Measurements from ENCODE around the gene CDH2.

Gene CDH2

DNA sequence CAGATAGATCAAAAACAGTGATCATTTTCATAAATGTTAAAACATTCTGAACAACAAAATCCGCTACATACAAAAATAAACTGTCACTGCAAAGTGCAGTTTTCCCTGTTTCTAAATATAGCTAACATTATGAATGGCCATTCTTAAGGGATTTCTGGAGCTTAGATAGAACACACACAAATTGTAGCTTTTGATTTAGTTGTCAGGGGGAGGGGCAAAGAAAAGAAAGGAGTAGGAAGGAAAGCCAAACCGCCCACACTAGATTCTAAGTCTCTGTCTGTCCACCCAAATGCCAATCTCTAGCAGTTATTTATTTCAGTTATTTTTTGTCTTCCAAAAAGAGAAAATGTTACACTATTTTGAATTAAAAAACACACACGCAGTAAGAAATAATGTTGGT is 182.4 kb downstream of the CDH2 start:
- DNase-seq (ENCODE audit: low read depth): no peak

GRCh38 chr18:27991391-27991790 is 185.5 kb downstream of the CDH2 start:
- DNase-seq (ENCODE audit: low read depth): no peak

- no peak for DNase-seq (ENCODE audit: low read depth)
Measured at GRCh38 chr18:27985832-27986231, 191.1 kb downstream of the CDH2 start.

DNA sequence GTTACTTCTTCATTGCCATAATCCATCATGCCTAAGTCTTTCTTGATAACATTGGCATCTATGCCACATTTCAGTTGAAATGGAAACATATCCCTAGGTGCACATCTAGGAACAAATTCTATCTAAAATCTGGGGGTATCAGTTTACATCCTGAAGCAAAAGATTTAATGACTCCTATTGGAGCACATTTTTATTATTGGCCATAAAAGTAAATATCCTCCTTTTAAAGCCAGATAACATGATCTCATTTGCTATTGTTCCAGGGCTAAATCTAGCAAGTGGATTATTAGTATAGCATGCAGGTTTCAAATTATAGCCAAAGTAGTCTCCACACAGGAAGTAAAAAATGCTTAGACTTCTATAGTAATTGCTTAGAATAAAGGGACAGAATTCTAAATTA is 193.2 kb downstream of the CDH2 start:
- DNase-seq (ENCODE audit: low read depth): no peak

DNA sequence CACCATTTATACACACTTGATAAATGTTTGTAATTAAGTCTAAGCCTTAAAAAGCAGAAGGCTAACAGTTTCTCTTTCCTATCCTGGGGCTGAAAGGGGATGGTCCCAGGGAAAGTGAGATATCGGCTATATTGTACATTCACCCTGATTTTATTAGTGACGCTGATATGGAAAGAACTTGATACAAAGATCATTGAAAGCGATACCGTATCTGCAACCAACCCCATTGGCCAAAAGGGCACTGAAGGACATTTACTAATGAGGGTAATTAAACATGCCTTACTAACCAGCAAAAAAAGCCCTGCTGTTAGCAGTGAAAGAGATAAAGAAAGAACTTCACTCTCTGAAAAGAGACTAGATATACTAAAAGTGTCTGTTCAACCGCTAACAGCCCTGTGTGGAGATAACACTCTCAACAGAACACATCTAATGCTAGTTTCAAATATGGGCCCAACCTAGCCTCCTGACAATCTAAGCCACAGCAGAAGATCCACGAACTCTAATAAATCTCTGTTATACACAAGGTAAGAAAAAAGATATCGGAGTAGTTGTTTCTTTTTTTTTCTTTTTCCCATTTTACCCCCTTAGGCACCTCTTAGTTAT is 200.0 kb downstream of the CDH2 start:
- DNase-seq (ENCODE audit: low read depth): no peak

GRCh38 chr18:27970321-27970720 is 206.6 kb downstream of the CDH2 start:
- no peak for DNase-seq (ENCODE audit: low read depth)

DNA sequence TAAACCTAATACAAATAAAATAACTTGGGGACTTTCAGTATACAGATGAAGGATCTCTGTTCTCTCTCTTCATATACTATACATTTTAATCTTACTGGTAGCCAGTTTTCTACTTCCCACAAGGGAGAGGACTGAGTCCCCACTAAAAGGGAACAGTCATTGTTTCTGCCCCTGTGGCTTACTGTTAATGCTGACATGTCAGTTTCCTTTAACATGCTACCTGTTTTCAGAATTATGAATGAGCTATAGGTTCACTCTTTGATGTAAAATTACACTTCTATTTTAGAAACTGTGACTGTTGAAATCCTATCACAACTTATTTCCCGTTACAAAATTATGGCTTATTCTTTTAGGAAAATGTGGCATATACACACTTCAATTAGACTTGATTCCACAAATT is 207.7 kb downstream of the CDH2 start:
- no peak for DNase-seq (ENCODE audit: low read depth)

DNA sequence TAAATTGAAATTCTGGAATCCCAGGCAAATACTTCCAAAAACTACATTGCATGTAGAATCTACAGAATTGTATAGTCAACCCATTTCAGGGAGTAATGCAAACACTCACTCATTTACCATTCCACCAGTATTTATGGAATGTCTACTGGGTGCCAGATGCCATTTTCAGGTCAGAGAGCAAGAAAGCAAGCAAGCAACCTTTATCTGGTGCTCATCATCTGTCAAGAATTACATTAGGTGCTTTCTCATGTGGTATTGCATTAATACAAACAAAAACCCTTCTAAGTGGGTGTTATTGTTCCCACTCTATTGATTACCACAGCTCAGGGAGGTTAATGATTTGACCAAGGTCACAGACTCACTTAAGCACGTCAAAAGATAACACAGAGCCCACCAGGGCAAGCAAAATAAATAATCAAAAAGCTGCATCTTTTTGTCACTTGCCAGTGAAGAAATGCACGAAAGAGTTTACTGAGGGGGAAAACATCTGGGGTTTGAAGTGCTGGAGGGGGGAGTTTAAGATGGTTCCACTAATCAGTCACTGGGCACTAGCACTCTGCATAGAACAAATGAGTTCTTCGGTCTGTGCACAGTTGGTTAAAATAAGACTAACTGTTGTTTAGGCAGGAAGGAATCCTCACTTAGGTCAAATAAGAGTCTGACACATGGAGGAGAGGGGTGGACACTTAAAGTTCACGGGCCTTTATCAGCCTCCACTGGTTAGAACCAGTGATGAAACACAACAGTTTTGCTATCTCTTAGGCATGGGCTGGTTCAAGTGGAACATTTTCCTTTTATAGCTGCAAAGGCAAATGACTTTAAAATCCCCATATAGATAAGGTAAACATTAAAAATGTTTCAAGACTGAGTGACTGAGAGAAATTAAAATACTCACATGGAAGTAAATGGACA is 208.8 kb downstream of the CDH2 start:
- no peak for DNase-seq (ENCODE audit: low read depth)

DNA sequence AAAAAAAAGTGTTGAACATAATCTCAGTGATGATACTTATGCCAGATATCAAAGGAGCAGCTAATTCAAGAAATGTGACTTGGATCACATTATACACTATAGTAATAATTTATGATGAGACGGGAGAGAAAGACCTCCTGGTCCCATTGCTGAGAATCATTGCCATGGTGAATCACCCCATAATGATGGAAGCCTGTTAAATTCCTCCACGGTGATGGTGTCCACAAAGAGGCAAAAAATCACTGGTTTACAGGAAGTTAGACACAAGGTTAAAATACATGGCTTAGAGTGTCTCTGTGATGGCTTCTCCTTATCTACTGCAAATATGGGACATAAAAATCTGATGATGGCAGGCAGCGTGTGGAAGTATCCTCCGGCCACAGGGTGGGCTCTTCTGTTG is 210.0 kb downstream of the CDH2 start:
- DNase-seq (ENCODE audit: low read depth): peak; percentile 28

- no peak for DNase-seq (ENCODE audit: low read depth)
Measured at GRCh38 chr18:27964811-27965210, 212.1 kb downstream of the CDH2 start.

GRCh38 chr18:27959101-27959500 is 217.8 kb downstream of the CDH2 start:
- DNase-seq (ENCODE audit: low read depth): no peak

DNA sequence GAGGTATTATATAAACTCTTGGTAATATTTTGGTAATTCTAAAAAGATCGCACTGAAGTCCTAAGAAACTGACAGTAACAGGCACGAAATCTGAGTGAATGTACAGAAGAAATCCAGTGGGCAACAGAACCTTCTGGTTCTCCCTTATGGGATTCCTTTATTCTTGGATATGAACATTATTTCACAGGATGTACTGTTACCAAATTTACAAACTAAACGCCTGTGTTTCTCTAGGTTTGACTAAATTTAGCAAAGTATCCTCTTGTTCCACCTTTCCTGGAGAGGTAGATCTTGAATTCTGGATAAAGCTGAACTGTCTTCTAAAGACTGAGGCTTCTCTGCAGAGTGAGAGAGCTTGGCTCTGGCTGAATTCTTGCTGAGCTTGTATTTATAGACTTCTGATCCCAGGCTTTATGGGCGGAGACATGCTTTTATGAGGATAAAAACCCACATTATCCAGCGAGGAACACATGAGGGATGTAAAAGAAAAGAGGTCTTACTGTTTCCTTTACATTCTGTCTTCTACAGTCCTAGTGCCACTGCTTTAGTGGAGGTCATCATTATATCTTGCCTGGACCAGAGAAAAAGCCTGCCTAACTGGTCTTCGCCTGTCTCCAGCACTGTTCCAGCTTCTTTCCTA is 220.8 kb downstream of the CDH2 start:
- DNase-seq (ENCODE audit: low read depth): no peak

GRCh38 chr18:27954226-27954625 is 222.7 kb downstream of the CDH2 start:
- DNase-seq (ENCODE audit: low read depth): no peak

- DNase-seq (ENCODE audit: low read depth): no peak
Measured at GRCh38 chr18:27952741-27953140, 224.2 kb downstream of the CDH2 start.

GRCh38 chr18:27950648-27951228 is 226.2 kb downstream of the CDH2 start:
- DNase-seq (ENCODE audit: low read depth): no peak

- DNase-seq (ENCODE audit: low read depth): no peak
Measured at GRCh38 chr18:27948986-27949385, 227.9 kb downstream of the CDH2 start.

DNA sequence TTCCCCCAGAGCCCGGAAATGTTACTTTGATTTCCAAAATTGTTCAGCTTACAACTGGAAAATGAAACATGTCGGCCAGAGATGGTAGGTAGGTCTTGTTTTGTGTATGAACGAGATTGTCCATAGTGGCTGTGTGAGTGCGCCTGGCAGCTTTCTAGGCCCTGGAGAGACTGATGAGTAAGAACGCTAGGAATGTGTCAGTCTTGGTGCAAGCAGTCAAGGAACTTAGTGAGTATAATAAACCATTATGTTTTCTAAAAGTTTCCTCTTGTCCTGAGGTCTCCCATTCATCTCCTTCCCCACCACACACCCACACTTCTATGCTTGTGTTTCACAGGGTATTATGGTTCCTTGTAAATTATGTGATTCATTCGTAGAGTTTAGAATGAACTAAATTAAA is 234.2 kb downstream of the CDH2 start:
- DNase-seq (ENCODE audit: low read depth): no peak

- no peak for DNase-seq (ENCODE audit: low read depth)
Measured at GRCh38 chr18:27931535-27931934, 245.4 kb downstream of the CDH2 start.

GRCh38 chr18:27922780-27923179 is 254.2 kb downstream of the CDH2 start:
- no peak for DNase-seq (ENCODE audit: low read depth)

- peak; percentile 42 for DNase-seq (ENCODE audit: low read depth)
Measured at GRCh38 chr18:27921904-27922751, 254.8 kb downstream of the CDH2 start.

GRCh38 chr18:27921392-27921791 is 255.5 kb downstream of the CDH2 start:
- DNase-seq (ENCODE audit: low read depth): no peak

DNA sequence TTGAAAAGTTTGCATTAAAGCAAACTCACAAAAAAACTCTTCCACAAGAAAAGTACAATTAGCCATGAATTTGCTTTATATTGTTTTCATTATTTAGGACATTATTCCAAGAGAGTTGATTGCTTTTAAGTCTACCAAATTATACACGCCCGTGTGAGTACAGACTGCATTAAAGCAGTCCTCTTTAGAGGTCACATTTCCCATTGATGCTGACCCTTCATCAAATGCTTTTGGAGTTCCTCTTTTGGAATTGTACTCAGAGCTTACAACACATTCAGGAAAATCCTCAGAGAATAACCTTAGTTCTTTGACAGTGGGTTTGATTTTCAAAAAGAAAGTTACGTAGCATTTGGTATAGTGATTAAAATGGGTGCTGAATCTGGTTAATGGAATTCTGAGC is 256.1 kb downstream of the CDH2 start:
- DNase-seq (ENCODE audit: low read depth): no peak
